ENCODE measurements around the gene CEBPA.

The CEBPA gene

DNA sequence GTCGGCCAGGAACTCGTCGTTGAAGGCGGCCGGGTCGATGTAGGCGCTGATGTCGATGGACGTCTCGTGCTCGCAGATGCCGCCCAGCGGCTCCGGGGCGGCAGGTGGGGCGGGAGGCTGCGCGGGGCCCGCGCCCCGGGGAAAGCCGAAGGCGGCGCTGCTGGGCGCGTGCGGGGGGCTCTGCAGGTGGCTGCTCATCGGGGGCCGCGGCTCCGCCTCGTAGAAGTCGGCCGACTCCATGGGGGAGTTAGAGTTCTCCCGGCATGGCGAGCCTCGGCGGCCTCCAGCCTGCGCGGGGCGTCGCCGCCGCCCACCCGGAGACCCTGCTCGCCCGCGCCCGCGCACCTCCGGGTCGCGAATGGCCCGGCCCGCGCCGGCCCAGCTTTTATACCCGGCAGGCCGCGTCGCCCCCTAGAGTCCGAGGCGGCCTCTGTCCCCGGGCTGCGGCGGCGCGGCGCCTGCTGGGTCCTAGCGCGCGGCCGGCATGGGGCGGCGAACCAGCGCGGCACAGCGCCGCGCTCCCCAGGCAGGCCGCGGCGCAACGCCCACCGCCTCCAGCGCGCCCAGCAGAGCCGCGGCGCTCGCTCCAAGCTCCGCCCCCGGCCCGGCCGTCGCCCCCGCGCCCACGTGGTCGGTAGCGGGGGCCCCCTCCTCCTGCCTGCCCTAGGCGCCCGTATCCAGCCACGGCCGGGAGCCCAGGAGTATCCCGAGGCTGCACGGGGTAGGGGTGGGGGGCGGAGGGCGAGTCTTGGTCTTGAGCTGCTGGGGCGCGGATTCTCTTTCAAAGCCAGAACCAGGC lies at the start of gene CEBPA:
Gene CEBPA, minus strand, starts transcription at position 360 of the 799 bp plus-strand sequence. Its CDS starts 120 bp downstream, at position 240.
- peak; percentile 13 for DNase-seq (ENCODE audit: low read depth)

DNA sequence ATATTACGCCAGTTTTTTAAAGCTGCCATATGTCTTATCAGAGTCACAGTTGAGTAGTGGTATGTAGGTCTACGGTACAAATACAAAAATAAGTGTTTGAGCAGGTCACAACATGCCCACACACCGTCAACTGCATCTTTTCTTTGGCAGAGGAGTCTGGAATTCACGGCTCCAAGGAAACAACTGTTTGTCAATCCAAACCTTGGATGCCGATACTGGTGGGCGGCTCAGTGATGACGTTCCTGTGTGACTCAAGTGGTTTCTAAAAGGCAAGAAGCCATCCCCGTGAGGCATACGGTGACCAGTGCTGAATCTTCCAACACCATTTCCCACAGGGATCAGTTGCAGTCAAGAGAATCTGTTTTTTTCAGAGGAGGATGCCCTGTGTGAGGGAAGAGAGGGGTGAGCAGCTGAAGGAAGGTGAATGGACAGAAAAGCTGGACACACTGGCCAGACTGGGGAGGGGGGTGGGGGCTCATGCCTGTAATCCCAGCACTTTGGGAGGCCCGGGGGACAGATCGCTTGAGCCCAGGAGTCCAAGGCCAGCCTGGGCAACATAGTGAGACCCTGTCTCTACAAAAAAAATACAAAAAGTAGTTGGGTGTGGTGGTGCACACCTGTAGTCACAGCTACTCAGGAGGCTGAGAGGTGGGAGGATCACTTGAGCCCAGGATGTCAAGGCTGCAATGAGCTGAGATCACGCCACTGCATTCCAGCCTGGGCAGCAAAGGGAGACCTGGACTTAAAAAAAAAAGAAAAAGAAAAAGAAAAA lies 48.4 kb upstream of the CEBPA start:
- no peak for DNase-seq (ENCODE audit: low read depth)

DNA sequence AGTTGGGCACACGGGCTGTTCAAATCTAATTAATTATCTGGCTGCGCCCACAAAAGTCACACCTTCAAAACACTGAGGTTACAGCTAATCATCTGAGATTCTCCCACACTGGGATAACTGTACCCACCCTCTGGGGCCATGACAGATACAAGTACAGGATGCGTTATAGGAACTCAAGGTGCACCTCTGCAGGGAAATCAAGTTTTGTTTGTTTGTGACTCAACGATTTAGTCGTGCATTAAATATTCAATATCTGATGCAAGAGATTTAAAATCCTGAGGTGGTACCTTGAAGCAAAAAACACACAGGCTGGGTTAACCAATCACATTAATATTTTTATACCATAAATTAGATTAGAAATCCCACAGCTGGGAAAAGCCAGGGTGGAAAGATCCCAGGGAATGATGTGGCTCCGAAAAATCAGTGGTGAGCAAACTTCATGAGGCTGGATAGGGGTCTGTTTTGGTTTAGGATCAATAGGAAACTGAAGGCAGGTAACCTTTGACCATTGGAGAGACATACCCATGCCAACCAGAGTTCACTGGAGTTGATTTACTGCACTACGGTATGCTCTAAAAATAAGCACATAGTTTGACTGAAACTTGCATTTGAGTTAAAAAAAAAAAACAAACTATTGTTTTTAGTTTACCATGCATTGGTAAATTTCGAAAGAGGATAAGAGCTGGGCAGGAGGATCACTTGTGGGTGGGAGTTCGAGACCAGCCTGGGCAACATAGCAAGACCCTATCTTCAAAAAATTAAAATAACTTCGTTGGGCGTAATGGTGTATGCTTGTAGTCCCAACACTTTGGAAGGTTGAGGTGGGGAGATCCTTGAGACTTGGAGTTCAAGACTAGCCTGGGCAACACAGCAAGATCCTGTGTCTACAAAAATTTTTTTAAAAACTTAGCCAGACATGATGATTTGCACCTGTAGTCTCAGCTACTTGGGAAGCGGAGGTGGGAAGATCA lies 47.3 kb upstream of the CEBPA start:
- DNase-seq (ENCODE audit: low read depth): no peak

GRCh38 chr19:33348301-33349010 lies 46.1 kb upstream of the CEBPA start:
- no peak for DNase-seq (ENCODE audit: low read depth)

DNA sequence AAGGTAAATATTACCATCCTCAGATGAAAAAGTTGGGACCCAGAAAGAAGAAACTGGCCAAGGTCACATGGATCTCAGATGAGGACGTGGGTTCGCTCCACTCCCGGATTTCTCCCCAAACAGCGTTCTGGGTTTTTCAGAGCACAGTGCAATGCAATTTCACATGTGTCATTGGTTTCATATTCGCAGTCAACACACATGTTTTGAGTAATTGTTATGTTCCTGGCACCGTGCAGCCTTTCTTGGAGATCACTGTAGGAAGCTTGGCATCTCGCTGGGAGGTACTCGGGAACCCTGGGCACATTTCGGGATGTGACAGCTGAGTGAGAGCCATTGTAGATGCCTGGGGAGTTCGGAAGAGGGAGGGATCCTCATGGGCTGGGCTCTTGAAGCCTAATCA lies 45.0 kb upstream of the CEBPA start:
- DNase-seq (ENCODE audit: low read depth): no peak

GRCh38 chr19:33346665-33347064 lies 44.3 kb upstream of the CEBPA start:
- DNase-seq (ENCODE audit: low read depth): no peak

DNA sequence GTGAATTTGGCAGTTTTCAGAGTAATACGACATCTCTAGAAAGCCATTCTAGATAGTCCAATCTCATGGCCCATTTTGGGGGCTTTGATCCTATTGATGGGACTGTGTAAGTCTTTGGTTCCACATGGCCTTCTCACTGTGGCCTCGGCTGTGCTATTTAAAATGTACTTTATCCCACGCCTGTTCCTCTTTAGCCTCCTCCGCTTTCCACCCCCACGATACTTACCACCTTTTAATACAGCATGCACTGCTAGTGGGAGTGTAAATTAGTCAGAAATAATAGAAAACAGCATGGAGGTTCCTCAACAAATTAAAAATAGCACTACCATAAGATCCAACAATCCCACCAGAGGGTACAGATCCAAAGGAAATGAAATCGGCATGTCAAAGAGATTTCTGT lies 42.8 kb upstream of the CEBPA start:
- no peak for DNase-seq (ENCODE audit: low read depth)

DNA sequence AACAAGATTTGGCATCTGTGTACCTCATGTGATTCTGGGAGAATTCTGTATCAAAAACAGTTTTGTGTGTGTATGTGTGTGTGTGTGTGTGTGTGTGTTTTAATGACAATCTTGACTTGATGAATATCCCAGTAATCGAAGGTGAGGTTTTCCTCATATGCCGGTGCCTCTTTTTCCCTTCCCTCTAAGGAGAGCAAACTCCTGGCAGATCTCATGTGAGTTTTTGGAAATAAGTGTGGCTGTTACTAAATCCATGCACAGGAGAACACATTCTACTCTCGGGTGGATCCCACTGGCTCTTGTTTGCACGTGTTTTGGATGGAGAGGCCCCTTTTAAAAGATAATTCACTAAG lies 42.2 kb upstream of the CEBPA start:
- no peak for DNase-seq (ENCODE audit: low read depth)

DNA sequence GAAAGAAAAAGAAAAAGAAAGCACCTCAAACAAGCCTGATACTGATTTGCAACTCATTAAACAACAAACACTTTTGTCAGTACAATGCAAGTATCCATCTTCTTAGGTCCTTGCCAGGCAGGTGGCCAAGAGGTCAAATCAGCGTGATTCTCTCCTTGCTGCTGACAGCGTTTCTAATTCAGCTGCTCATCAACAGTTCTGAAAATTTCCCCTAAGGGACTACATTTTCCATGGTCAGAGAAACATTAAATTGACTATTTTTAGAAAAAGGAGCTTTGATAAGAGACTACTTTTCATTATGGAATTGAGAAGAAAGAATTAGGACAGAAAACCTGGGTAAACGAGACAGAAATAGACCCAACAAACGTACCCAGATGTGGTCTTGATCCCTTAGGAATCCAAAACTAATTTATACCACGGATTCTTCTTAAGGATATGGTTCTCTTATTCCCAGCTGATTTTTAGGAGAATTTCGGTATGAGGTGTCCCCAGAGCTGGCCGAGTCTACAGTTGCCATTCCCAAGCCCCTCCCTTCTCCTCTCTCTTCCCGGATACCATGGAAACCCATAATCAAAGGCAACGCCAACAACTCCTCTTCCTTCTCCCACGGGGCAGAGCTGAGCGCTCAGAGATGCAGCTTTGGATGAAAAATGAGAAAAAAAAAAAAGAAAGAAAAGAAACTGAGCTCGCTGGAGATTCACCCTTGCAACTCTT lies 41.7 kb upstream of the CEBPA start:
- no peak for DNase-seq (ENCODE audit: low read depth)

DNA sequence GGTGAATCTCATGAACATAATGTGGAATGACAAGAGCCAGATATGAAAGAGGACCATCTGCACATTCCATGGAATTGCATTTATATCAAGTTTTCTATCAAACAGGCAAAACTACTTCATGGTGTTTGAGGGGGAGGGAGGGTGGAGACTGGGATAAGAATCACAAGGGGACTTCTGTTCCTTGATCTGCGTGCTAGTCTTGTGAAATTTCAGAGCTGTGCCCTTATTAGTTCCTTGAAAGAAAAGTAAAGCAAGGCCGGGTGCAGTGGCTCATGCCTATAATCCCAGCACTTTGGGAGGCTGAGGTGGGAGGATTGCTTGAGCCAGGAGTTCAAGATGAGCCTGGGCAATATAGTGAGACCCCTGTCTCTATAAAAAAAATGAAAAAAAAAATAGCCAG lies 41.0 kb upstream of the CEBPA start:
- no peak for DNase-seq (ENCODE audit: low read depth)

GRCh38 chr19:33340991-33341390 lies 38.7 kb upstream of the CEBPA start:
- no peak for DNase-seq (ENCODE audit: low read depth)

GRCh38 chr19:33339016-33339984 lies 37.0 kb upstream of the CEBPA start:
- DNase-seq (ENCODE audit: low read depth): no peak

DNA sequence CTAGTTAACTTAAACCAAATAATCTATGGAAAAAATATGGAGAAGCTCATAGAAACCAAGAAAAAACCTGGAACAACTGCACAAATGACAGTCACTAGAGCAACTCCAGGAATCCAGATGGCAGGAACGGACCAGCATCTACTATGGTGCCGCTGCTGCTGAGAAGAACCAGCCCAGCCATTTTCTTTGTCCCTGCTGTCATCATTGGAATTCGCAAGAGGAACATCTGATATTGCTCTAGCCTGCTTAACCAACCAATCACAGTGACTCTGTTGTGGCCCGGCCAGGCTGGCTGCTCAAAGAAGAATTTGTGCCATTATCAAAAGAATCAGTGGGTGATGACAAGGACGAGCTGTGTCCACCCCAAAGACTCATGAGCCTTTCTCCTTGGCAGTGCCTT lies 33.1 kb upstream of the CEBPA start:
- DNase-seq (ENCODE audit: low read depth): no peak

DNA sequence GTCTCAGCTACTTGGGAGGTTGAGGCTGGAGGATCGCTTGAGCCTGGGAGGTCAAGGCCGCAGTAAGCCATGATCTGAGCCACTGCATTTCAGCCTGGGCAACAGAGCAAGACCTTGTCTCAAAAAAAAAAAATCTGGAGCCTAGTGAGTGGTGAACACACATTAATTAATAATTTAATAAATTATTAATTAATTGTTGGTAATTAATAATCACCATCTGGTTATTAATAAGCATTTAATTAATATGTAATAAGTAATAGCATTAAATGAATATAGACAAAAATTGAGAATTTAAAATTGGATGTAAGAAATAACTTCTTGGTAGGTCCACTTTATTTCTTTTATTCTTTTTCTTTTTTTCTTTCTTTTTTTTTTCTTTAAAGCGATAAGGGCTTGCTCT lies 31.9 kb upstream of the CEBPA start:
- no peak for DNase-seq (ENCODE audit: low read depth)

GRCh38 chr19:33333642-33334041 lies 31.3 kb upstream of the CEBPA start:
- DNase-seq (ENCODE audit: low read depth): no peak

- DNase-seq (ENCODE audit: low read depth): no peak
These were observed 30.8 kb upstream of the CEBPA start for GRCh38 chr19:33333151-33333550.

DNA sequence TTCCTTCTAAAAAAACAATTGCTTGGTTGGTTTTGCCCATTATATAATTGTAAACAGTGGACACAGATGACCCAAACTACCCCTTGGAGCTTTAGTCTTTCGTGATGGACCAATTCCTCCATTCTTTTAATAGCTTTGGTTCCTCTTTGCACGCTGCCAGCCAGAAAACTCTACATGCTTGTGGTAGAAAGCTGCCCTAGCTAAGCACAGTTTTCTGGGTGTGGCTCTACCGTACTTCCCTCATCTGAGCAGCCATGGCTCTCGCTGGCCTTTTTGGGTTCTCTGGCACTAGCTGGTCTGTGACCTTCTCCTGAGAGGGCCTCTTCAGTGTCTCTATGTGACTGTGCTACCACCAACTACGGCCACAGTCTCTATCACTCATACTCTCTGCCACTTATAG lies 29.9 kb upstream of the CEBPA start:
- no peak for DNase-seq (ENCODE audit: low read depth)

- DNase-seq (ENCODE audit: low read depth): no peak
These were observed 27.4 kb upstream of the CEBPA start for GRCh38 chr19:33329736-33330135.

DNA sequence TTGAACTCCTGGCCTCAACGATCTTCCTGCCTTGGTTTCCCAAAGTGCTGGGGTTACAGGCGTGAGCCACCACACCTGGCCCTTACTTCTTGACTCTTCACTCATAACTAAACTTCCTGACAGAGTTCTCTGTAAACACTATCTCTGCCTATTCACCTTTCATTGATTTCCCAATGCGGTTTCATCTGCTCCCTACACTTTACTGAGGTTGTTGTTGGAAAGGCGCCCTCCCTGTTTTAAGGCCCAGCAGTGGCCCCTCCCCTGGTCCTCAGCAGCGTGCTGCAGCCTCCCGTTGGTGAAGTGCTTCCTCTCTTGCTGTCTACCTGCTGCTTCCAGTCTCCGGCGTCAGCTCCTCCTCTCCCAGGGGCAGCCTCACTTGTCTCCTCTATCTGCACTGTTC lies 26.7 kb upstream of the CEBPA start:
- no peak for DNase-seq (ENCODE audit: low read depth)

- DNase-seq (ENCODE audit: low read depth): no peak
These were observed 23.6 kb upstream of the CEBPA start for GRCh38 chr19:33325920-33326319.
